ENCODE results near the gene UBR7.

DNA sequence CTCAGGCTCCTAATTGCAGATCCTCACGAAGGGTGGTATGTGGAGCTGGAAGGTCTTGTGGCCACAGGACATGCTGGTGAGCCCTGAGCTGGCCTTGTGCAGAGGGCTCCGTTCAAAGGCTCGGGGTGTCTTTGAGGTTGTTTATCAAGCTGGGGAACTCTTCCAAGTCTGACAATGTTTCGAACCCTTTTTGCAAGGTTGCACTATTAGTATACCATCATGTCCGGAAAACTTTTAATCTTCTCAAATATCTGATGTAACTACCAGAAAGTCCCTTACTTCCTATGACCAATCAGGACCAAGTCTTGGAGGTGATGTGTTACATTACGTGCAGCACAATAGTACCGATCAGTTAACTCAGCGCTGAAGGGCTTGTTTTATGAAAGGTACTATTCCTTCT is 21.5 kb downstream of the UBR7 start:
- no peak for TF ChIP-seq POLR2AphosphoS5 (IDR thresholded peaks at IDR 0.05)
- TF ChIP-seq, protein P1, sequence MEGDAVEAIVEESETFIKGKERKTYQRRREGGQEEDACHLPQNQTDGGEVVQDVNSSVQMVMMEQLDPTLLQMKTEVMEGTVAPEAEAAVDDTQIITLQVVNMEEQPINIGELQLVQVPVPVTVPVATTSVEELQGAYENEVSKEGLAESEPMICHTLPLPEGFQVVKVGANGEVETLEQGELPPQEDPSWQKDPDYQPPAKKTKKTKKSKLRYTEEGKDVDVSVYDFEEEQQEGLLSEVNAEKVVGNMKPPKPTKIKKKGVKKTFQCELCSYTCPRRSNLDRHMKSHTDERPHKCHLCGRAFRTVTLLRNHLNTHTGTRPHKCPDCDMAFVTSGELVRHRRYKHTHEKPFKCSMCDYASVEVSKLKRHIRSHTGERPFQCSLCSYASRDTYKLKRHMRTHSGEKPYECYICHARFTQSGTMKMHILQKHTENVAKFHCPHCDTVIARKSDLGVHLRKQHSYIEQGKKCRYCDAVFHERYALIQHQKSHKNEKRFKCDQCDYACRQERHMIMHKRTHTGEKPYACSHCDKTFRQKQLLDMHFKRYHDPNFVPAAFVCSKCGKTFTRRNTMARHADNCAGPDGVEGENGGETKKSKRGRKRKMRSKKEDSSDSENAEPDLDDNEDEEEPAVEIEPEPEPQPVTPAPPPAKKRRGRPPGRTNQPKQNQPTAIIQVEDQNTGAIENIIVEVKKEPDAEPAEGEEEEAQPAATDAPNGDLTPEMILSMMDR (IDR thresholded peaks at IDR 0.05): no peak
